ENCODE measurements around the gene BRCA1. TPM values are rescaled to one million over a fixed set of nuclear protein-coding genes. Genes with fewer than 3 reads are reported as not detected.
"Not testable (repeated sequence)": the region's sequence is repeated elsewhere in the genome, so short reads cannot be mapped to it uniquely, and the experiment has no call there.

BRCA1 gene
- total RNA-seq, 4 donors from 2014 or later, result 4.9 to 8.0 (median 5.3) TPM

GRCh38 chr17:43011728-43012472, 113.3 kb downstream of the BRCA1 start:
- Histone ChIP-seq H3K4me3 (no peak overlapping the region), H3K27ac (peak overlapping the region; percentile 47), H3K27me3 (no peaks in the 10 kb centered on the region), H3K9me3 (no peaks in the 10 kb centered on the region), H3K36me3 (peaks cover 22% of the 10 kb centered on the region), H3K4me1 (peaks cover 76% of the 10 kb centered on the region)
- no peak for DNase-seq (ENCODE audit: low spot score in 2 of 2)
- TF ChIP-seq POLR2AphosphoS5 (IDR thresholded peaks at IDR 0.05) (no peak), POLR2A (IDR thresholded peaks at IDR 0.05) (no peak), CTCF (IDR thresholded peaks at IDR 0.05) (no peak), EP300 (IDR thresholded peaks at IDR 0.05) (no peak)
- WGBS, result 71% methylated on average over 15 of the region's 15 CpGs

- Histone ChIP-seq H3K9me3 (no peaks in the 10 kb centered on the region), H3K4me3 (no peak overlapping the region), H3K27ac (peak overlapping the region; percentile 47), H3K4me1 (peaks cover 69% of the 10 kb centered on the region), H3K27me3 (no peaks in the 10 kb centered on the region), H3K36me3 (peaks cover 12% of the 10 kb centered on the region)
- TF ChIP-seq POLR2A (IDR thresholded peaks at IDR 0.05), result no peak
- TF ChIP-seq POLR2AphosphoS5 (IDR thresholded peaks at IDR 0.05), result no peak
- TF ChIP-seq EP300 (IDR thresholded peaks at IDR 0.05), result no peak
- TF ChIP-seq CTCF (IDR thresholded peaks at IDR 0.05), result no peak
- no peak for DNase-seq (ENCODE audit: low spot score in 2 of 2)
- WGBS, result 87% methylated on average over 5 of the region's 5 CpGs
Observed at GRCh38 chr17:43010667-43011308, 114.4 kb downstream of the BRCA1 start.

DNA sequence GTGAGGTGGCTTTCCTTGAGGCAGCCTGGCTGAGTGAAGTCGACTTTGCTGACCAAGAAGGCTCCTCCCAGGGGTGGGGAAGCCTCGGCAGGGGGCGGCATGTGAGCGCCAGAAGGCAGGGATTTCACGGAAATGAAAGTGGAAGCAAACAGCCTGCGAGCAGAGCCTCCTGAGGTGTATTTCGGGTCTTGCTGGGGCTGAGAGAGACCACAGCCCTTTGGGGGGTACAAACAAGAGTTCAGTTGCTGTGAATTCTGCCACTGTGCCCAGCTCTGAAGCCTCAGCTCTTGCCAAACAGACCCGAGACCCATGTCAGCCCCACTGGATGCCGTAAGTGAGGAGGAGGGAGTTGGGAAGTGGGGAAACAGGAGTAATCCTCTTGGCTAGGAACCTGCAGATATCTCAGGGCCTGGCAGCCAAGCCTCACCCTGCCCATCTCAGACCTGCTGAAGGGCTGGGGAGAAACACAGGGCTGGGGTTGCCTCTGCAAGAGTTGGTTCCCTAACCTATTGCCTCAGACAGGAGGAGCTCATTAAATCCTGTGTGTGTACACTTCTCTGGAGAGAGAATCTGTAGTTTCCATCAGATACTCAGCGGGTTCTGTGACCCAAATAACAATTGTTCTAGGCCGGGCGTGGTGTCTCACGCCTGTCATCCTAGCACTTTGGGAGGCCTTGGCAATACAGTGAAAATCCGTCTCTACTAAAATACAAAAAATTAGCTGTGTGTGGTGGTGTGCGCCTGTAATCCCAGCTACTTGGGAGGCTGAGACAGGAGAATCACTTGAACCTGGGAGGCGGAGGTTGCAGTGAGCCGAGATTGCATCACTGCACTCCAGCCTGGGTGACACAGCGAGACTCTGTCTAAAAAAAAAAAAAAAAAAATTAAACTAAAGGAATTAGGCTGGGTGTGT, 118.3 kb downstream of the BRCA1 start, which contains the start of gene IFI35:
Gene IFI35, plus strand, starts transcription at position 146 of the 913 bp plus-strand sequence. Its CDS starts 164 bp downstream, at position 310.
- peaks cover 20% of the 10 kb centered on the region for H3K36me3 ChIP-seq
- H3K27ac ChIP-seq, result peak within 1 kb of the TSS; percentile 95
- peak within 1 kb of the TSS; percentile 67 for H3K4me3 ChIP-seq
- peaks cover 42% of the 10 kb centered on the region for H3K4me1 ChIP-seq
- H3K9me3 ChIP-seq, result no peaks in the 10 kb centered on the region
- TF ChIP-seq POLR2AphosphoS5 (IDR thresholded peaks at IDR 0.05), result peak in 1 of 3 donors; percentile 49
- no peak for TF ChIP-seq EP300 (IDR thresholded peaks at IDR 0.05)
- TF ChIP-seq CTCF (IDR thresholded peaks at IDR 0.05), result peak in 1 of 2 donors; percentile 21
- peak in 1 of 2 donors; percentile 34 for TF ChIP-seq POLR2A (IDR thresholded peaks at IDR 0.05)
- no peaks in the 10 kb centered on the region for H3K27me3 ChIP-seq
- 16% methylated on average over 16 of the region's 18 CpGs for WGBS
- DNase-seq (ENCODE audit: low spot score in 2 of 2), result peak; percentile 92

DNA sequence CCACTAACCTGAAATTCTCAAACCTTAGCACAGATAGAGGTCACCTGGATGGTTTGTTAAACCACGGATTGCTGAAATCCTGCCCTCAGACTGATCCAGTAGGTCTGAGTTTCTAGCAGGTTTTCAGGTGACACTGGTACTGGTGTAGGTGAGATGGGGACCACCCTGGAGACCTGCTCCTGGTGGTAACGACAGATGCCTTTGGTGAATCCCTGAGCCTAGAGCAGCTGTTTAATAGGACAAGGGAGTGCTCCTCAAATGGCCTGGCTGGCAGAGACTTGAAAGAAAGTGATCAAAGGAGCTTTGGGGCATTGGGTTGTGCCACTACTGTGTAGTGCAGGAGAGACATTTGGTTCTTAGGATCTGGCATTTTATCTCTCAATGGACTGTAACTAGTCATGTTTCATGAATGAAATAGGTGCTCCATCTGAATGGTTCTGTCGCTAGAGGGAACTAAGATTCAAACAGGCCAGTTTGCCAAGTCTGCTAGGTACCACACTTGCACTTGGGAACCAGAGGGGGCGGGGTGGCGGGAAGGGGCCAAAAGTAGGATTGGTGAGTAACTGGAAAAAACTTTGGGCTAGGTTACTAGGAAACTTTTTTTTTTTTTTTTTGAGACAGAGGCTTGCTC, 121.5 kb downstream of the BRCA1 start:
- Histone ChIP-seq H3K9me3 (no peaks in the 10 kb centered on the region), H3K27ac (no peak overlapping the region), H3K27me3 (no peaks in the 10 kb centered on the region), H3K4me1 (peaks cover 35% of the 10 kb centered on the region), H3K36me3 (peaks cover 40% of the 10 kb centered on the region), H3K4me3 (no peak overlapping the region)
- no peak for DNase-seq (ENCODE audit: low spot score in 2 of 2)
- no peak for TF ChIP-seq CTCF (IDR thresholded peaks at IDR 0.05)
- WGBS, result 76% methylated on average over 5 of the region's 5 CpGs

- not testable (repeated sequence) for H3K27ac ChIP-seq; H3K27me3 ChIP-seq; H3K9me3 ChIP-seq; DNase-seq (ENCODE audit: low spot score in 2 of 2); H3K4me3 ChIP-seq
- Histone ChIP-seq H3K36me3 (peaks cover 40% of the 10 kb centered on the region), H3K4me1 (peaks cover 30% of the 10 kb centered on the region)
- 94% methylated on average over 13 of the region's 13 CpGs for WGBS
Observed at GRCh38 chr17:43000894-43001293, 124.3 kb downstream of the BRCA1 start.

Data from suprapubic skin (tissue), 4 donors.